Thymus (tissue), 11 donors: ENCODE results near the gene SEC14L5. TPM values are rescaled to one million over a fixed set of nuclear protein-coding genes. Genes with fewer than 3 reads are reported as not detected.

Experiments
- DNase-seq, 9 donors: peaks; one replicate each; pipeline ENCODE4 v3.0.0-alpha.2; 2013; ENCODE audit warnings: low spot score in 9 of 9, low read depth in 6 of 9, missing footprints in 1 of 9
- H3K27ac ChIP-seq, 2 donors: one replicate each; pipeline ENCODE4 v1.5.1; 2013; ENCODE audit warnings: control low read depth in 1 of 2, low read depth in 1 of 2, low read length in 1 of 2, mild to moderate bottlenecking in 1 of 2, moderate library complexity in 1 of 2
- H3K27me3 ChIP-seq, 2 donors: one replicate each; pipeline ENCODE4 v1.5.1; 2013; ENCODE audit warnings: low read length in 1 of 2; ENCODE audit not compliant: control insufficient read depth in 2 of 2, insufficient read depth in 1 of 2
- H3K36me3 ChIP-seq, 2 donors: one replicate each; pipeline ENCODE4 v1.5.1; 2013; ENCODE audit warnings: low read length in 1 of 2, mild to moderate bottlenecking in 1 of 2, moderate library complexity in 1 of 2; ENCODE audit not compliant: control insufficient read depth in 2 of 2, insufficient read depth in 2 of 2
- H3K4me1 ChIP-seq, 2 donors: one replicate each; pipeline ENCODE4 v1.5.1; 2013; ENCODE audit warnings: low read length in 2 of 2; ENCODE audit not compliant: control insufficient read depth in 2 of 2, insufficient read depth in 2 of 2
- H3K4me3 ChIP-seq, 2 donors: one replicate each; pipeline ENCODE4 v1.5.1; 2013; ENCODE audit warnings: low read length in 2 of 2, control low read depth in 1 of 2, mild to moderate bottlenecking in 1 of 2
- H3K9me3 ChIP-seq, 2 donors: one replicate each; pipeline ENCODE4 v1.5.1; 2013; ENCODE audit warnings: low read length in 1 of 2, mild to moderate bottlenecking in 1 of 2; ENCODE audit not compliant: control insufficient read depth in 2 of 2, insufficient read depth in 1 of 2
- WGBS: extraction: QIAGEN DNeasy Blood & Tissue Kit; methylation state at CpG from one replicate; pipeline ENCODE4 v1.1.7; 2013; 5-methylcytosine and 5-hydroxymethylcytosine counted together
- polyA plus RNA-seq: library from polyadenylated mRNA; stranded (reverse); fragments of 200-250 nt; gene quantifications from one replicate; pipeline ENCODE4 v1.2.3, GENCODE V29; 2013
- total RNA-seq: library from RNA; stranded (reverse); fragments of 120-200 nt; gene quantifications from one replicate; pipeline ENCODE4 v1.2.4, GENCODE V29; 2013
- donor health status: healthy.

Gene SEC14L5
- total and polyA plus RNA-seq, 2 donors: 0.14 to 0.24 TPM

- no peak overlapping the region for H3K27ac ChIP-seq
- H3K9me3 ChIP-seq: no peaks in the 10 kb centered on the region
- 96% methylated on average over 19 of the region's 19 CpGs for WGBS
- H3K36me3 ChIP-seq: no peaks in the 10 kb centered on the region
- H3K4me3 ChIP-seq: no peak overlapping the region
- H3K27me3 ChIP-seq: no peaks in the 10 kb centered on the region
- no peaks in the 10 kb centered on the region for H3K4me1 ChIP-seq
- DNase-seq: no peak
These were observed 42.5 kb downstream of the SEC14L5 start for GRCh38 chr16:5000573-5001001.

GRCh38 chr16:5001571-5001970 lies 43.4 kb downstream of the SEC14L5 start:
- 23% methylated on average over 7 of the region's 7 CpGs for WGBS
- no peaks in the 10 kb centered on the region for H3K36me3 ChIP-seq
- DNase-seq: no peak
- no peak overlapping the region for H3K4me3 ChIP-seq
- no peaks in the 10 kb centered on the region for H3K27me3 ChIP-seq
- H3K4me1 ChIP-seq: no peaks in the 10 kb centered on the region
- no peak overlapping the region for H3K27ac ChIP-seq
- H3K9me3 ChIP-seq: no peaks in the 10 kb centered on the region

DNA sequence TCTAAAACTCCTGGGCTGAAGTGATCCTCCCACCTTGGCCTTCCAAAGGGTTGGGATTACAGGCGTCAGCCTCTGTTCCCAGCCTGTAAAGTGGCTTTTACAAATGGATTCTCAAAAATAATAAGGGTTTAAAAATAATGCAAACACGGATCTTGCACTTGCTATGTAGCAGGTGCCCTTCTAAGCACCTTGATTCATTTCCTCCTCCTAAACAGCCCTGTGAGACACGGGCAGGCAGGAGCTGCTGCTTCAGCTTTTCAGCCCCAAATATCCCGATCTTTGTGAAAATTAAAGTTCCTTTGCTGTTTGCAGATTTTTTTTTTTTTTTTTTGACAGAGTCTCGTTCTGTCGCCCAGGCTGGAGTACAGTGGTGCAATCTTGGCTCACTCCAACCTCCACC lies 43.9 kb downstream of the SEC14L5 start:
- no peaks in the 10 kb centered on the region for H3K27me3 ChIP-seq
- H3K36me3 ChIP-seq: no peaks in the 10 kb centered on the region
- WGBS: 81% methylated on average over 6 of the region's 6 CpGs
- no peaks in the 10 kb centered on the region for H3K9me3 ChIP-seq
- H3K27ac ChIP-seq: no peak overlapping the region
- no peak overlapping the region for H3K4me3 ChIP-seq
- DNase-seq: no peak
- no peaks in the 10 kb centered on the region for H3K4me1 ChIP-seq

DNA sequence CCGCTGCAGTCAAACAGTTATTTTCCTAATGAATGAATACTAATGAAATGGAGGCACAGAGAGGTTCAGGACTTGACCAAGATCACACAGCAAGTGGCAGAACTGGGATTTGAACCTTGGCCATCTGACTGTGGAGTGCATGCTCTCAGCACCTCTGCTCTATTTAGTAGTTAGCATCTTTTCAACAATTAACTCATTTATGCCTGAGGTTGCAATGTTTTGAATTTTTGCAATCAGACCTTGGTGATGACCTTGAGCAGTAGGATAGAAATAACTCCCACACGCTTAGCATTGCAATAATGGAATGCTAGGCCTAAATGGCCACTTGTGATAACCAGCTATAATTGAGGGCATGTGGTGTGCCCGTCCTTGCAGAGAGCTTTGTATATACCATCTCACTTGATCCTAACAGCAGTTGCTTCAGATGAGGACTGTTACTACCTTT lies 44.6 kb downstream of the SEC14L5 start:
- H3K36me3 ChIP-seq: no peaks in the 10 kb centered on the region
- no peaks in the 10 kb centered on the region for H3K9me3 ChIP-seq
- H3K27ac ChIP-seq: no peak overlapping the region
- no peak overlapping the region for H3K4me3 ChIP-seq
- no peaks in the 10 kb centered on the region for H3K4me1 ChIP-seq
- WGBS: 95% methylated on average over 3 of the region's 3 CpGs
- no peaks in the 10 kb centered on the region for H3K27me3 ChIP-seq
- no peak for DNase-seq

- H3K27me3 ChIP-seq: no peaks in the 10 kb centered on the region
- H3K4me3 ChIP-seq: no peak overlapping the region
- no peak for DNase-seq
- no peak overlapping the region for H3K27ac ChIP-seq
- WGBS: 96% methylated on average over 12 of the region's 12 CpGs
- no peaks in the 10 kb centered on the region for H3K9me3 ChIP-seq
- H3K36me3 ChIP-seq: no peaks in the 10 kb centered on the region
- no peaks in the 10 kb centered on the region for H3K4me1 ChIP-seq
These were observed 45.1 kb downstream of the SEC14L5 start for GRCh38 chr16:5003211-5003610.

- H3K4me1 ChIP-seq: no peaks in the 10 kb centered on the region
- H3K27ac ChIP-seq: no peak overlapping the region
- H3K4me3 ChIP-seq: no peak overlapping the region
- no peaks in the 10 kb centered on the region for H3K27me3 ChIP-seq
- H3K9me3 ChIP-seq: no peaks in the 10 kb centered on the region
- no peaks in the 10 kb centered on the region for H3K36me3 ChIP-seq
- no peak for DNase-seq
- 96% methylated on average over 10 of the region's 10 CpGs for WGBS
These were observed 45.7 kb downstream of the SEC14L5 start for GRCh38 chr16:5003828-5004227.

- WGBS: 72% methylated on average over 5 of the region's 5 CpGs
- no peak for DNase-seq
- H3K36me3 ChIP-seq: no peaks in the 10 kb centered on the region
- H3K4me3 ChIP-seq: no peak overlapping the region
- no peaks in the 10 kb centered on the region for H3K4me1 ChIP-seq
- H3K27ac ChIP-seq: no peak overlapping the region
- H3K9me3 ChIP-seq: no peaks in the 10 kb centered on the region
- no peaks in the 10 kb centered on the region for H3K27me3 ChIP-seq
These were observed 46.2 kb downstream of the SEC14L5 start for GRCh38 chr16:5004311-5004710.

GRCh38 chr16:5005916-5006315 lies 47.8 kb downstream of the SEC14L5 start:
- no peak for DNase-seq

DNA sequence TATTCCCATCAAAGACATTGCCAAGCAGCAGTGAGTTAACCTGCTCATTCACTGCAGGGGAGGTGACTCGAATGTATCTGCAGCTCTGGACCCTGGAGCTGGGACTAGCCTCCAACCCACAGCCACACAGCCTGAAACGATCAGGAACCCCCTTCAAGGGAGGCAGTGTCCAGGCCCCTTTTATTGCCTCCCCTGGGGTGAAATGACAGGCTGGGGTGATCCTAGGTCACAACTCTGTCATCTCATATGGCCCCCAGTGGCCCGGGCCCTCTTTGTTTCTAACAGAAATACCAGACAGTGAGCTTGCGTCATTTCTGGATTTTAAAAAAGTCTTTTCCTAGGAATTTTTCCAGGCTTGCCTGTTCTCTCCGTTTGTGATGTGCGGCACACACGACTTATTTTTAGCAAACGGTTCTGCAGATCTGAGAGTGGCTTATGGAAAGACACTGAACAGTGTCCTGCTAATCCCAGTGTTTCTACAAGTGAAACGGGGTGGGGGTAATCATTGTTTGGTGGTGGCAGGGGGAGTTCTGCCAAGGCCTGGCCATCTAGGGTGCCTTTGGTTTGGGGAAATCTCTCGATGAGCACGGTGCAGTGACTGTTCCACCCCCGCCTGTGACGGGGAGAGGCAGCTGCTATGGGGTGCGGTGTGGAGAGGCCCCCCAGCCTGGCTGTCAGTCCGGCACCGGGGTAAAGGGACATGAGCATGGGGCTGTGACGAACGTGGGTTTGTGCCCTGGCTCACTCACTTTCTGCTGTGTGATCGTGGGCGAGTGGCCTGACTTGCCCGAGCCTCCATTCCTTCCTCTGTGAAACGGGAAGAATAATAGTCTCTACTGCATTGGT lies 48.4 kb downstream of the SEC14L5 start:
- 91% methylated on average over 22 of the region's 22 CpGs for WGBS
- no peaks in the 10 kb centered on the region for H3K36me3 ChIP-seq
- H3K4me3 ChIP-seq: no peak overlapping the region
- no peak overlapping the region for H3K27ac ChIP-seq
- no peaks in the 10 kb centered on the region for H3K9me3 ChIP-seq
- no peaks in the 10 kb centered on the region for H3K4me1 ChIP-seq
- DNase-seq: no peak
- H3K27me3 ChIP-seq: peaks cover 0 to 2% of the 10 kb centered on the region in 2 donors

More at GRCh38 chr16:5005916-5006315, 47.8 kb downstream of the SEC14L5 start:
- WGBS: 57% methylated on average over 4 of the region's 4 CpGs
- no peaks in the 10 kb centered on the region for H3K4me1 ChIP-seq
- H3K27me3 ChIP-seq: peaks cover 0 to 2% of the 10 kb centered on the region in 2 donors
- H3K4me3 ChIP-seq: no peak overlapping the region
- H3K27ac ChIP-seq: no peak overlapping the region
- H3K9me3 ChIP-seq: no peaks in the 10 kb centered on the region
- no peaks in the 10 kb centered on the region for H3K36me3 ChIP-seq
